PFSK-1 (cell line): ENCODE results near the gene SLC4A8.

Source experiments
- FOXP2 ChIP-seq: optimal IDR thresholded peaks from 2 replicates; pipeline ENCODE3; 2011; ENCODE audit warnings: borderline replicate concordance, control low read depth, inconsistent platforms; ENCODE audit not compliant: insufficient read depth; ENCODE audit errors: extremely low read length, extremely low read depth
- POLR2AphosphoS5 ChIP-seq: IDR thresholded peaks from 2 replicates; pipeline ENCODE4 v1.6.1; 2012; ENCODE audit warnings: low read depth, mild to moderate bottlenecking, control low read depth, low read length, moderate library complexity
- SIN3A ChIP-seq: IDR thresholded peaks from 2 replicates; pipeline ENCODE4 v1.6.1; 2012; ENCODE audit warnings: mild to moderate bottlenecking, low read length, moderate library complexity, borderline replicate concordance; ENCODE audit not compliant: insufficient read depth
- TAF1 ChIP-seq: IDR thresholded peaks from 2 replicates; pipeline ENCODE4 v1.6.1; 2012; ENCODE audit warnings: low read length, control low read depth, borderline replicate concordance; ENCODE audit not compliant: insufficient read depth
- TF ChIP-seq, protein P1 (sequence below), 2 experiments: IDR thresholded peaks; 2 replicates each; pipeline versions ENCODE4 v1.6.1 to v1.8.0; 2011 to 2012; ENCODE audit warnings: low read depth in 2 of 2, low read length in 2 of 2, control low read depth in 1 of 2, inconsistent platforms in 1 of 2, mild to moderate bottlenecking in 1 of 2, moderate library complexity in 1 of 2; ENCODE audit not compliant: insufficient read depth in 1 of 2

The SLC4A8 gene

GRCh38 chr12:51517316-51517715, 92.7 kb downstream of the SLC4A8 start:
- no peak for TF ChIP-seq POLR2AphosphoS5
- no peak for TF ChIP-seq SIN3A
- no peak for TF ChIP-seq FOXP2
- TF ChIP-seq, protein P1, sequence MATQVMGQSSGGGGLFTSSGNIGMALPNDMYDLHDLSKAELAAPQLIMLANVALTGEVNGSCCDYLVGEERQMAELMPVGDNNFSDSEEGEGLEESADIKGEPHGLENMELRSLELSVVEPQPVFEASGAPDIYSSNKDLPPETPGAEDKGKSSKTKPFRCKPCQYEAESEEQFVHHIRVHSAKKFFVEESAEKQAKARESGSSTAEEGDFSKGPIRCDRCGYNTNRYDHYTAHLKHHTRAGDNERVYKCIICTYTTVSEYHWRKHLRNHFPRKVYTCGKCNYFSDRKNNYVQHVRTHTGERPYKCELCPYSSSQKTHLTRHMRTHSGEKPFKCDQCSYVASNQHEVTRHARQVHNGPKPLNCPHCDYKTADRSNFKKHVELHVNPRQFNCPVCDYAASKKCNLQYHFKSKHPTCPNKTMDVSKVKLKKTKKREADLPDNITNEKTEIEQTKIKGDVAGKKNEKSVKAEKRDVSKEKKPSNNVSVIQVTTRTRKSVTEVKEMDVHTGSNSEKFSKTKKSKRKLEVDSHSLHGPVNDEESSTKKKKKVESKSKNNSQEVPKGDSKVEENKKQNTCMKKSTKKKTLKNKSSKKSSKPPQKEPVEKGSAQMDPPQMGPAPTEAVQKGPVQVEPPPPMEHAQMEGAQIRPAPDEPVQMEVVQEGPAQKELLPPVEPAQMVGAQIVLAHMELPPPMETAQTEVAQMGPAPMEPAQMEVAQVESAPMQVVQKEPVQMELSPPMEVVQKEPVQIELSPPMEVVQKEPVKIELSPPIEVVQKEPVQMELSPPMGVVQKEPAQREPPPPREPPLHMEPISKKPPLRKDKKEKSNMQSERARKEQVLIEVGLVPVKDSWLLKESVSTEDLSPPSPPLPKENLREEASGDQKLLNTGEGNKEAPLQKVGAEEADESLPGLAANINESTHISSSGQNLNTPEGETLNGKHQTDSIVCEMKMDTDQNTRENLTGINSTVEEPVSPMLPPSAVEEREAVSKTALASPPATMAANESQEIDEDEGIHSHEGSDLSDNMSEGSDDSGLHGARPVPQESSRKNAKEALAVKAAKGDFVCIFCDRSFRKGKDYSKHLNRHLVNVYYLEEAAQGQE (IDR thresholded peaks at IDR 0.05; ENCODE audit: insufficient read depth in 1 of 2, low read depth in 2 of 2, low read length in 2 of 2): no peak
- no peak for TF ChIP-seq TAF1

DNA sequence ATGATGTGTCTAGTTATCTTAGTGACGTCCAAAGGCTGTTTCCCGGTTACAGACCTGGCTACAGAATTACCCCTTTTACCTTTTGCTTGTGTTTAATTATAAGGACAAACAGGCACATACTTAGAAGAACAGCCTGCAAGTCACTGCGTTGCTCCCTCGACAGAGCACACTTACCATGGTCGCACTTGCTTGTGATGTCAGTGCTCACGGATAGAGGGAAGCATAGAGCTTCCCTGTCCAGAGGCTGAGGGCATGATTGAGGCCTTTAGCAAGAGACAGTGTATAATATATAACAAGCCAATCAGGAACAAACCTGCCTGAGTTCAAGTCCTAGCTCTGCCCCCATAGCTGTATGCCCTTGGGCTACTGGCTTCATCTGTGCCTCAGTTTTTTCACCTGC, 93.2 kb downstream of the SLC4A8 start:
- TF ChIP-seq SIN3A (no peak), TAF1 (no peak), POLR2AphosphoS5 (no peak), FOXP2 (no peak)
- TF ChIP-seq, protein P1 (IDR thresholded peaks at IDR 0.05; ENCODE audit: insufficient read depth in 1 of 2, low read depth in 2 of 2, low read length in 2 of 2): no peak

DNA sequence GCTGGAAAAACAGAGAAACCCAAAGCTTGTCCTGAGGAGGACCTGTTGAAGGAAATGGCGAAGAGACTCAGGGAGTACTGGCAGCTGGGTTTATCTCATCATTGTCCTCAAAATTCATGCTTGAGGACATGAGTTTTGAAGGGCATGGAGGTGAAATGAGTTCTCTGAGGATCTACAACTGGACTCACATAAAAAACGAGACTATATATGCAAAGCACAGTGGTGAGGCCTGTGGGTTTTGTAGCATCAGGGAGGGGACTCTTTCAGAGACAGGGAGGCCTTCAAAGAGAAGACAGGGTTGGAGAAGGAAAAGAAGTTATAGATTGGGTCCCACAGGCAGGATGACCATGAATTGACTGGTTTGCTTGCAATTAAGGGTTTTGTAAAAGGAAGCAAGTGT, 95.1 kb downstream of the SLC4A8 start:
- TF ChIP-seq TAF1 (no peak), FOXP2 (no peak), POLR2AphosphoS5 (no peak), SIN3A (no peak)
- TF ChIP-seq, protein P1 (IDR thresholded peaks at IDR 0.05; ENCODE audit: insufficient read depth in 1 of 2, low read depth in 2 of 2, low read length in 2 of 2): no peak

GRCh38 chr12:51520576-51521325, 96.1 kb downstream of the SLC4A8 start:
- TF ChIP-seq, protein P1 (IDR thresholded peaks at IDR 0.05; ENCODE audit: insufficient read depth in 1 of 2, low read depth in 2 of 2, low read length in 2 of 2): no peak
- TF ChIP-seq POLR2AphosphoS5 (no peak), SIN3A (no peak), TAF1 (no peak), FOXP2 (no peak)

DNA sequence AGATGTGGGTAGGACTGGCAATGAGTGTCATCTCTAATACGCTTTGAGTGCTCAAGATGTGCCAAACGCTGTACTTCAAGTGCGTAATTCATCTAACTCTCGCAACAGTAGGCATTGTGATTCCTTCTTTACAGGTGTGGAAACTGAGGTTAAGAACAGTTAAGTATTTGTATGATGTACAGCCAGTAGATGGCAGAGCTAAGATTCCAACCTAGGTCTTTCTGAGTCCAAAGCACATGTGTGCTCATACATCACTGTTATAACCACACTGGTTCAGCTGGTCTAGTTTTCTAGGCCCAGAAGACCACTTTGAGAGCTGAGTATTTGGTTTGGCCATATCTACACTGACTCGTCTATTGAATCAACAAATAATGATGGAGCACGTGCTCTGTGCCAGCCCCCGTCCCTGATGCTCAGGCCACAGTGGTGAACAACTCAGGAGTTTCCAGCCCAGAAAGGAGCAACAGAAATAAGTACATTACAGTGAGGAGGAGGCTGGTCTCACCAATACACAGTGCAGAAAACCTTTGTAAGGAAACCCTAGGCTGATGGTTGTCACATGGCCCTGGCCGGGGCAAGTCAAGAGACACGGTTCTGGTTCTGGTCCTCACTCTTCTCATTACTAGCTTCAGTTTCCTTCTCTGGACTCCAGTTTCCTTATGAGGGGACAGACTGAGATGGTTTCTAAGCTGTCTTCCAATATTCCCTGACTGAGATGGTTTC, 97.1 kb downstream of the SLC4A8 start:
- no peak for TF ChIP-seq FOXP2
- TF ChIP-seq POLR2AphosphoS5: no peak
- TF ChIP-seq SIN3A: no peak
- TF ChIP-seq, protein P1 (IDR thresholded peaks at IDR 0.05; ENCODE audit: insufficient read depth in 1 of 2, low read depth in 2 of 2, low read length in 2 of 2): no peak
- no peak for TF ChIP-seq TAF1
